IMR-90 (cell line): ENCODE measurements around the gene MMEL1. TPM values are rescaled to one million over a fixed set of nuclear protein-coding genes. Genes with fewer than 3 reads are reported as not detected.

Experiments used
- polyA plus RNA-seq, 3 experiments: library from polyadenylated mRNA; depleted of rRNA; stranded (reverse); fragments of >200 nt; gene quantifications; 2 replicates each; pipeline ENCODE4 v1.2.3, GENCODE V29; 2012; ENCODE audit warnings: low replicate concordance in 1 of 3
- total RNA-seq: library from RNA; depleted of rRNA; stranded (reverse); fragments of >200 nt; gene quantifications from 2 replicates; pipeline ENCODE4 v1.2.3, GENCODE V29; 2012; rRNA removed

Gene MMEL1
- total and polyA plus RNA-seq, 2 of the 4 experiments (the other 2 are of a cell fraction) = under 0.01 to 0.12 TPM

Other genes with a start within 250 kb of the MMEL1 start
- 3.0 and 3.6 TPM in 2 replicates for gene MORN1, start 241.5 kb downstream of the MMEL1 start, total RNA-seq
- gene MORN1, start 241.5 kb downstream of the MMEL1 start, polyA plus RNA-seq (2012; rRNA removed) = 3.5 and 4.2 TPM in 2 replicates
- 47.1 and 51.7 TPM in 2 replicates for gene RER1, start 241.2 kb downstream of the MMEL1 start, total RNA-seq
- 232 and 240 TPM in 2 replicates for gene RER1, start 241.2 kb downstream of the MMEL1 start, polyA plus RNA-seq (2012; rRNA removed)
- gene PEX10, start 220.5 kb downstream of the MMEL1 start, total RNA-seq = 18.9 and 19.7 TPM in 2 replicates
- 16.9 and 19.4 TPM in 2 replicates for gene PEX10, start 220.5 kb downstream of the MMEL1 start, polyA plus RNA-seq (2012; rRNA removed)
- 0.18 and 0.28 TPM in 2 replicates for gene PLCH2, start 156.7 kb downstream of the MMEL1 start, total RNA-seq
- 1.9 and 2.4 TPM in 2 replicates for gene PLCH2, start 156.7 kb downstream of the MMEL1 start, polyA plus RNA-seq (2012; rRNA removed)
- gene PANK4, start 106.4 kb downstream of the MMEL1 start, total RNA-seq = 14.0 and 15.3 TPM in 2 replicates
- 18.5 and 23.3 TPM in 2 replicates for gene PANK4, start 106.4 kb downstream of the MMEL1 start, polyA plus RNA-seq (2012; rRNA removed)
- gene HES5, start 102.8 kb downstream of the MMEL1 start, total RNA-seq = not detected in 2 replicates
- gene HES5, start 102.8 kb downstream of the MMEL1 start, polyA plus RNA-seq (2012; rRNA removed) = not detected in 2 replicates
- gene TNFRSF14, start 76.6 kb downstream of the MMEL1 start, total RNA-seq = 1.3 and 1.7 TPM in 2 replicates
- 4.2 and 4.6 TPM in 2 replicates for gene TNFRSF14, start 76.6 kb downstream of the MMEL1 start, polyA plus RNA-seq (2012; rRNA removed)
- 8.1 and 10.9 TPM in 2 replicates for gene PRXL2B, start 46.2 kb downstream of the MMEL1 start, total RNA-seq
- 22.3 and 23.0 TPM in 2 replicates for gene PRXL2B, start 46.2 kb downstream of the MMEL1 start, polyA plus RNA-seq (2012; rRNA removed)
- gene TTC34, start 168.7 kb upstream of the MMEL1 start, total RNA-seq = under 0.01 TPM in 2 replicates
- gene TTC34, start 168.7 kb upstream of the MMEL1 start, polyA plus RNA-seq (2012; rRNA removed) = 0.09 and 0.11 TPM in 2 replicates